Keratinocyte (primary cell): ENCODE data around the gene OTUD6A. TPM values are rescaled to one million over a fixed set of nuclear protein-coding genes. Genes with fewer than 3 reads are reported as not detected.

ENCODE experiments used
- DNase-seq: peaks from one replicate; pipeline ENCODE4 v3.0.0-alpha.2; 2011; ENCODE audit warnings: low read depth, missing footprints, low spot score
- FAIRE-seq: peaks from 2 replicates; lab custom pipeline; 2011; peaks lifted over from hg19 to GRCh38; lab: Jason Lieb, UNC
- H2AFZ ChIP-seq: 2 replicates; pipeline ENCODE4 v1.6.0; 2012; ENCODE audit warnings: low read length, control low read depth, inconsistent platforms; ENCODE audit not compliant: control insufficient read depth
- H3K27ac ChIP-seq: 2 replicates; pipeline ENCODE4 v1.5.1; 2011; ENCODE audit warnings: low read length; ENCODE audit not compliant: control insufficient read depth, insufficient read depth
- H3K27me3 ChIP-seq: 3 replicates; pipeline ENCODE4 v1.6.0; 2011; ENCODE audit warnings: low read length; ENCODE audit not compliant: control insufficient read depth, insufficient read depth; ENCODE audit errors: extremely low read depth
- H3K36me3 ChIP-seq, 2 experiments: 2 replicates in 1 of 2; 3 replicates in 1 of 2; pipeline ENCODE4 v1.5.1; 2011; ENCODE audit warnings: low read length in 2 of 2, mild to moderate bottlenecking in 1 of 2; ENCODE audit not compliant: control insufficient read depth in 2 of 2, insufficient read depth in 2 of 2; ENCODE audit errors: extremely low read depth in 1 of 2
- H3K4me1 ChIP-seq: 3 replicates; pipeline ENCODE4 v1.5.1; 2011; ENCODE audit warnings: low read length; ENCODE audit not compliant: control insufficient read depth, insufficient read depth; ENCODE audit errors: extremely low read depth
- H3K4me2 ChIP-seq: 3 replicates; pipeline ENCODE4 v1.6.0; 2011; ENCODE audit warnings: low read depth, low read length; ENCODE audit not compliant: control insufficient read depth, insufficient read depth; ENCODE audit errors: extremely low read depth
- H3K4me3 ChIP-seq, 3 experiments: fragments of 200-600 bp in 1 of 3; sonication (generic) in 1 of 3; 2 replicates in 2 of 3; 3 replicates in 1 of 3; pipeline ENCODE4 v1.5.1; 2011 to 2016; ENCODE audit warnings: low read length in 3 of 3, mild to moderate bottlenecking in 3 of 3, control low read depth in 2 of 3, inconsistent platforms in 1 of 3, low read depth in 1 of 3, mixed read lengths in 1 of 3, mixed run types in 1 of 3, moderate library complexity in 1 of 3; ENCODE audit not compliant: control insufficient read depth in 2 of 3, insufficient read depth in 2 of 3; ENCODE audit errors: extremely low read depth in 1 of 3
- H3K79me2 ChIP-seq: 2 replicates; pipeline ENCODE4 v1.6.0; 2012; ENCODE audit warnings: low read length; ENCODE audit not compliant: control insufficient read depth, insufficient read depth
- H3K9ac ChIP-seq: 3 replicates; pipeline ENCODE4 v1.6.0; 2011; ENCODE audit warnings: low read length; ENCODE audit not compliant: control insufficient read depth, insufficient read depth; ENCODE audit errors: extremely low read depth
- H3K9me1 ChIP-seq: 3 replicates; pipeline ENCODE4 v1.6.0; 2011; ENCODE audit warnings: low read length; ENCODE audit not compliant: control insufficient read depth, insufficient read depth; ENCODE audit errors: extremely low read depth
- H3K9me3 ChIP-seq: 2 replicates; pipeline ENCODE4 v1.5.1; 2012; ENCODE audit warnings: low read depth, low read length; ENCODE audit not compliant: control insufficient read depth
- H4K20me1 ChIP-seq: 3 replicates; pipeline ENCODE4 v1.6.0; 2011; ENCODE audit warnings: low read length; ENCODE audit not compliant: control insufficient read depth, insufficient read depth; ENCODE audit errors: extremely low read depth
- CTCF ChIP-seq, 3 experiments: IDR thresholded peaks in 1 of 3; conservative IDR thresholded peaks in 1 of 3; optimal IDR thresholded peaks in 1 of 3; 2 replicates in 2 of 3; 3 replicates in 1 of 3; pipeline versions ENCODE3 to v1.5.1; 2011; ENCODE audit warnings: low read length in 3 of 3, mild to moderate bottlenecking in 3 of 3, moderate library complexity in 2 of 3, control low read depth in 1 of 3, inconsistent platforms in 1 of 3; ENCODE audit not compliant: insufficient read depth in 2 of 3; ENCODE audit errors: extremely low read depth in 1 of 3
- EZH2 ChIP-seq: IDR thresholded peaks from one replicate; pipeline ENCODE4 v1.6.1; 2012; ENCODE audit warnings: inconsistent platforms, mild to moderate bottlenecking, low read length, moderate library complexity
- dilution Hi-C: fragments of 300-500 bp; cut with MboI; formaldehyde crosslinking; loops from one replicate; pipeline ENCODE4 v1.7.0; 2020; ENCODE audit warnings: low sequenced_read_pairs; ENCODE audit not compliant: extremely low pct_ligation_motif_present
- polyA plus RNA-seq, 5 experiments: library from polyadenylated mRNA; depleted of rRNA in 3 of 5; stranded (reverse) in 3 of 5; stranded (forward) in 1 of 5; unstranded in 1 of 5; fragments of >200 nt; gene quantifications; 1 replicate in 1 of 5; 2 replicates in 3 of 5; 3 replicates in 1 of 5; pipeline versions ENCODE4 v1.2.1 to v1.2.3, GENCODE V29; 2011 to 2012; ENCODE audit warnings: missing spikeins in 2 of 5, low read depth in 1 of 5, low replicate concordance in 1 of 5

The OTUD6A gene
- polyA plus RNA-seq, 1 donor (not counting 4 experiments of a cell fraction or from before 2014, with no cell fraction given) = not detected

DNA sequence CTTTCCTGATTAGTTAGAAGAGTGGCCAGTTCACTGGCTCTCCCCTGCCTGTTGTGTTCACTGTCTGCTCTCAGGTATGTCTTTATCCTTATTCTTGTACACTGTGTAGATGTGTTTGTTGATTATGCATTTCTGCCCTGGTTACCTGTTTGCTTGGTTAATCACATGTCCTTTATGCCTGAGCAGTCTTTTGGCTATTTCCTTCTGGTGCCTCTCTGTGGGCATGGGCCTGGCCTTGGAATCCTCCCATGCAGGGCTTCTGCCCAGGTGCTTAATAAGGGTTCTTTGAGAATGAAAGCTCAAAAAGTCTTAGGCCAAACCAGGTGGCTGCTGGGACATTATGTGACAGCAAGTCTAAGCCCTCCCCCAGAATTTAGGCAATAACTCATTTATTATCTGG is 26.5 kb downstream of the OTUD6A start:
- no peak for FAIRE-seq

DNA sequence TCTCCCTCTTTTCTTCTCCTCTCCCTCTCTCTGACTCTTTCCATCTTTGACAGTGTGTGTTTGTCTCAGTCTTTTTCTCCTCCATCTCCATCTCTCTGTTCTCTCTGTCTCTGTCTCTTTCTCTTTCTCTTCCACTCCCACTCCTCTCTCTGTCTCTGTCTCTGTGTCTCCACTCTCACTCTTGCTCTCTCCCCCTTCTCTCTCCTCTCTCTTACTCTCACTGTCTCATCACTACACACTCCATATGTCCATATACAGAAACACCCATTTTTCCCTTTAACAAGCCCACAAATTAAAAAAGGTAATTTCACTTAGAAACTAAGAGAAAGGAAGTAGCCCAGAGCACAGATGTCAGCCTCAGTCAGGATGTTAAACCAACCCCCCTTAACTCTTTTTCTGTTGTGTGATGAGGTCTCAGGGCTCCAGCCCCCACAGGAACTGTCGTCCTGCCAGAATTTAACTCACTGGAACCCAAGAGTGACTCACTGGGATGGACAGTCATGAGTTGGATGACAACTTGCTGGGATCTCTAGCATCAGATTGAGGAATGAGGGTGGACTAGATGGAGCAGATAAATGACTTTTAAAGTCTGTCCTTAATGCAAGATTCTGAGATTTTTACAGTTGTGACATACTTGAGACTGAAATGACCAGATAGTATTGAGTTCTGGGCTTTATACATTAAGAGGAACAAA is 27.5 kb downstream of the OTUD6A start:
- TF ChIP-seq EZH2 = no peak
- TF ChIP-seq CTCF (optimal IDR thresholded peaks at IDR 0.05 in 1 of 3, IDR thresholded peaks at IDR 0.05 in 1 of 3, conservative IDR thresholded peaks at IDR 0.05 in 1 of 3; ENCODE audit: extremely low read depth in 1 of 3, insufficient read depth in 2 of 3, low read length in 3 of 3) = no peak
- Histone ChIP-seq H4K20me1 (no peaks in the 10 kb centered on the region), H3K36me3 (no peaks in the 10 kb centered on the region), H3K79me2 (no peaks in the 10 kb centered on the region), H3K4me2 (no peak overlapping the region), H3K9ac (no peak overlapping the region), H3K4me3 (no peak overlapping the region), H3K27me3 (no peaks in the 10 kb centered on the region), H3K27ac (no peak overlapping the region), H3K4me1 (no peaks in the 10 kb centered on the region), H2AFZ (no peak overlapping the region), H3K9me3 (no peaks in the 10 kb centered on the region), H3K9me1 (no peaks in the 10 kb centered on the region)
- dilution Hi-C loops = no loop called here
- FAIRE-seq (no peak), DNase-seq (no peak)

More for the DNA sequence above, 26.5 kb downstream of the OTUD6A start:
- Histone ChIP-seq H3K4me2 (no peak overlapping the region), H3K79me2 (no peaks in the 10 kb centered on the region), H4K20me1 (no peaks in the 10 kb centered on the region), H3K27ac (no peak overlapping the region), H3K4me1 (no peaks in the 10 kb centered on the region), H3K4me3 (no peak overlapping the region), H2AFZ (no peak overlapping the region), H3K9me3 (no peaks in the 10 kb centered on the region), H3K36me3 (no peaks in the 10 kb centered on the region), H3K9me1 (no peaks in the 10 kb centered on the region), H3K27me3 (no peaks in the 10 kb centered on the region), H3K9ac (no peak overlapping the region)
- no peak for DNase-seq
- dilution Hi-C loops = no loop called here
- no peak for TF ChIP-seq EZH2
- TF ChIP-seq CTCF (optimal IDR thresholded peaks at IDR 0.05 in 1 of 3, IDR thresholded peaks at IDR 0.05 in 1 of 3, conservative IDR thresholded peaks at IDR 0.05 in 1 of 3; ENCODE audit: extremely low read depth in 1 of 3, insufficient read depth in 2 of 3, low read length in 3 of 3) = no peak
